Cardiac muscle cell (in vitro differentiated cells and primary cell): ENCODE measurements around the gene PDGFC. TPM values are rescaled to one million over a fixed set of nuclear protein-coding genes. Genes with fewer than 3 reads are reported as not detected.

Experiments used
- DNase-seq, 2 donors: peaks; one replicate each; pipeline versions ENCODE4 v3.0.0 to v3.0.0-alpha.2; 2010 to 2017; ENCODE audit warnings: low read depth in 1 of 2, low spot score in 1 of 2
- H3K27ac ChIP-seq: fragments of 200-600 bp; sonication (generic); 2 replicates; pipeline ENCODE4 v1.5.1; 2016
- H3K27me3 ChIP-seq: fragments of 200-600 bp; sonication (generic); 2 replicates; pipeline ENCODE4 v1.6.0; 2016; ENCODE audit warnings: control low read depth
- H3K36me3 ChIP-seq: fragments of 200-600 bp; sonication (generic); 2 replicates; pipeline ENCODE4 v1.5.1; 2016; ENCODE audit warnings: control low read depth
- H3K4me1 ChIP-seq: fragments of 200-600 bp; sonication (generic); 2 replicates; pipeline ENCODE4 v1.8.1; 2017; ENCODE audit warnings: low read depth, mild to moderate bottlenecking, mixed run types
- H3K4me3 ChIP-seq: fragments of 200-600 bp; sonication (generic); 2 replicates; pipeline ENCODE4 v1.5.1; 2016; ENCODE audit warnings: mild to moderate bottlenecking
- H3K9me3 ChIP-seq: fragments of 200-600 bp; sonication (generic); 2 replicates; pipeline ENCODE4 v1.5.1; 2017; ENCODE audit warnings: low read depth, mild to moderate bottlenecking, control low read depth
- polyA plus RNA-seq: library from polyadenylated mRNA; unstranded; fragments of >200 nt; fragmentation: Nextera tagmentation; extraction: Ambion mirVana; gene quantifications from 2 replicates; pipeline ENCODE4 v1.2.1, GENCODE V29; 2016
- total RNA-seq: library from RNA; depleted of rRNA; stranded (reverse); fragments of >200 nt; gene quantifications from 2 replicates; pipeline ENCODE4 v1.2.3, GENCODE V29; 2016
- TF ChIP-seq, protein P1 (sequence below): IDR thresholded peaks from 2 replicates; pipeline ENCODE4 v1.5.1; 2012; ENCODE audit warnings: low read depth, mild to moderate bottlenecking, low read length

Gene PDGFC
- total and polyA plus RNA-seq, 2 experiments from 2014 or later, result 6.9 to 18.2 TPM

DNA sequence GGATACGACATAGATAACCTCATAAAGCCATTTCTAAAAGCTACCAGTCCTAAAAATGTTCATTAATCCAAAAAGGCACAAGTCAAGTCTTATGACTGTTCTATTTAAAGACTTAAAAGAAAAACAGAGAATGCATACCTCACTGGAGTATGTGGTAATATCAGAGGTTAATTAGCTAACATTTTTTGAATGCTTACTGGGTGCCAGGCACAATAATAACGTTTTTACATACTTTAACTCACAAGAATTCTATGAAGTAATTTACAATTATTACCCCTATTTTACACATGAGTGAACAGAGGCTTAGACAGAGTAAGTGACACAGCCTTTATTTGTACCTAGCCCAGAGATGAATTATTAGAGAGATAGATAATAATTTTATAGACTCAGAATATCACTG lies 207.5 kb downstream of the PDGFC start:
- H3K27me3 ChIP-seq, result no peaks in the 10 kb centered on the region
- no peak overlapping the region for H3K4me3 ChIP-seq
- no peaks in the 10 kb centered on the region for H3K9me3 ChIP-seq
- peak in 1 of 2 donors; percentile 51 for DNase-seq
- TF ChIP-seq, protein P1, sequence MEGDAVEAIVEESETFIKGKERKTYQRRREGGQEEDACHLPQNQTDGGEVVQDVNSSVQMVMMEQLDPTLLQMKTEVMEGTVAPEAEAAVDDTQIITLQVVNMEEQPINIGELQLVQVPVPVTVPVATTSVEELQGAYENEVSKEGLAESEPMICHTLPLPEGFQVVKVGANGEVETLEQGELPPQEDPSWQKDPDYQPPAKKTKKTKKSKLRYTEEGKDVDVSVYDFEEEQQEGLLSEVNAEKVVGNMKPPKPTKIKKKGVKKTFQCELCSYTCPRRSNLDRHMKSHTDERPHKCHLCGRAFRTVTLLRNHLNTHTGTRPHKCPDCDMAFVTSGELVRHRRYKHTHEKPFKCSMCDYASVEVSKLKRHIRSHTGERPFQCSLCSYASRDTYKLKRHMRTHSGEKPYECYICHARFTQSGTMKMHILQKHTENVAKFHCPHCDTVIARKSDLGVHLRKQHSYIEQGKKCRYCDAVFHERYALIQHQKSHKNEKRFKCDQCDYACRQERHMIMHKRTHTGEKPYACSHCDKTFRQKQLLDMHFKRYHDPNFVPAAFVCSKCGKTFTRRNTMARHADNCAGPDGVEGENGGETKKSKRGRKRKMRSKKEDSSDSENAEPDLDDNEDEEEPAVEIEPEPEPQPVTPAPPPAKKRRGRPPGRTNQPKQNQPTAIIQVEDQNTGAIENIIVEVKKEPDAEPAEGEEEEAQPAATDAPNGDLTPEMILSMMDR, result no peak
- H3K27ac ChIP-seq, result no peak overlapping the region
- no peaks in the 10 kb centered on the region for H3K4me1 ChIP-seq
- no peaks in the 10 kb centered on the region for H3K36me3 ChIP-seq

DNA sequence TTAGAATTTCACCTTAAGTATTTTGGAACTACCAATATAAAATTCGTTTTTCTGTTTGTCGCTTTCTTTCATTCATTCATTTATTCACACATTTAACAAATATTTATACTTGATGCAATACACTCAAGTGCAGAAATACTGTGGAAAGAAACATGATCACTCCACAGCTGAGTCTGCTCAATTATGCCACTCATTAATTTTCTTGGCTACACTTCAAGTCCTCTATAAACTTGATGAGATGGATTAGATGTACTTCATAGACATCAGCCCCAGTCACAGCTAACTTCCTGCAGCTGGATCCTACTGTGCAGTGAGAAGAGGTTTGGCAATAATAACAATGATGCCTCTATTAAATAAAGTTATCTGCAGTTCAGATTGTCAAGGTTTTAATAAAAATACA lies 208.1 kb downstream of the PDGFC start:
- no peaks in the 10 kb centered on the region for H3K27me3 ChIP-seq
- H3K27ac ChIP-seq, result no peak overlapping the region
- H3K4me3 ChIP-seq, result no peak overlapping the region
- H3K4me1 ChIP-seq, result no peaks in the 10 kb centered on the region
- no peaks in the 10 kb centered on the region for H3K9me3 ChIP-seq
- TF ChIP-seq, protein P1, result no peak
- no peaks in the 10 kb centered on the region for H3K36me3 ChIP-seq
- DNase-seq, result peak in 1 of 2 donors; percentile 37

GRCh38 chr4:156762851-156763250 lies 208.7 kb downstream of the PDGFC start:
- TF ChIP-seq, protein P1, result no peak
- DNase-seq, result no peak
- no peaks in the 10 kb centered on the region for H3K9me3 ChIP-seq
- no peaks in the 10 kb centered on the region for H3K27me3 ChIP-seq
- no peaks in the 10 kb centered on the region for H3K36me3 ChIP-seq
- H3K4me1 ChIP-seq, result no peaks in the 10 kb centered on the region
- H3K4me3 ChIP-seq, result no peak overlapping the region
- H3K27ac ChIP-seq, result no peak overlapping the region

- Histone ChIP-seq H3K36me3 (no peaks in the 10 kb centered on the region), H3K4me1 (no peaks in the 10 kb centered on the region), H3K27ac (no peak overlapping the region), H3K9me3 (no peaks in the 10 kb centered on the region), H3K4me3 (no peak overlapping the region), H3K27me3 (no peaks in the 10 kb centered on the region)
- TF ChIP-seq, protein P1, result no peak
- DNase-seq, result peak in 1 of 2 donors; percentile 19
Measured at GRCh38 chr4:156756118-156756517, 215.5 kb downstream of the PDGFC start.

DNA sequence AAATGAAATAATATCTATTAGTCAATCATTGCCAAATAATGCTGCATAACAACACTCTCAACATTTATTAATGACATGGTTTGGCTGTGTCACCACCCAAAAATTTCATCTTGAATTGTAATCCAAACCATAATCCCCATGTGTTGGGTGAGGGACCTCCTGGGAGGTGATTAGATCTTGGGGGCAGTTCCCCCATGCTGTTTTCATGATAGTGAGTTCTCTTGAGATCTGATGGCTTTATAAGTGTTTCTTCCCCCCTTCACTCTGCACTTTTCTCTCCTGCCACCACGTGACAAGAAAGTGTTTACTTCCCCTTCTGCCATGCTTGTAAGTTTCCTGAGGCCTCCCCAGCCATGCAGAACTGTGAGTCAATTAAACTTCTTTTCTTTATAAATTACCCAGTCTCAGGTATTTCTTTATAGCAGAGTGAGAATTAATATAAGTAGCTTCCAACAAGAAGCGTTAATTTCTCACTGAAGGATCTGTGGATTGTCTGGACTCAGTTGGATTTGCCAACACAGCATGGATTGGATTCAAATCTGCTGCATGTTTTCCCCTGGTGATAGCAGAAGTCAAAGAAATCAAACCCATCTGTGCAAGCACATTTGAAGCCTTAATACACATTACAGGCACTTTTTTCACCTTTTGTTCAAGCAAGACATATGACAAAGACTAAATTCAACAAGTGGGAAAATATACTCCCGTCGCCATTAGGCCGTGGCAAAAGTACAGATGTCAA lies 216.6 kb downstream of the PDGFC start:
- H3K9me3 ChIP-seq, result no peaks in the 10 kb centered on the region
- TF ChIP-seq, protein P1, result no peak
- H3K4me1 ChIP-seq, result no peaks in the 10 kb centered on the region
- no peak overlapping the region for H3K27ac ChIP-seq
- DNase-seq, result no peak
- no peak overlapping the region for H3K4me3 ChIP-seq
- H3K27me3 ChIP-seq, result no peaks in the 10 kb centered on the region
- H3K36me3 ChIP-seq, result no peaks in the 10 kb centered on the region
